ENCODE results near the gene IRX1.

Gene IRX1

DNA sequence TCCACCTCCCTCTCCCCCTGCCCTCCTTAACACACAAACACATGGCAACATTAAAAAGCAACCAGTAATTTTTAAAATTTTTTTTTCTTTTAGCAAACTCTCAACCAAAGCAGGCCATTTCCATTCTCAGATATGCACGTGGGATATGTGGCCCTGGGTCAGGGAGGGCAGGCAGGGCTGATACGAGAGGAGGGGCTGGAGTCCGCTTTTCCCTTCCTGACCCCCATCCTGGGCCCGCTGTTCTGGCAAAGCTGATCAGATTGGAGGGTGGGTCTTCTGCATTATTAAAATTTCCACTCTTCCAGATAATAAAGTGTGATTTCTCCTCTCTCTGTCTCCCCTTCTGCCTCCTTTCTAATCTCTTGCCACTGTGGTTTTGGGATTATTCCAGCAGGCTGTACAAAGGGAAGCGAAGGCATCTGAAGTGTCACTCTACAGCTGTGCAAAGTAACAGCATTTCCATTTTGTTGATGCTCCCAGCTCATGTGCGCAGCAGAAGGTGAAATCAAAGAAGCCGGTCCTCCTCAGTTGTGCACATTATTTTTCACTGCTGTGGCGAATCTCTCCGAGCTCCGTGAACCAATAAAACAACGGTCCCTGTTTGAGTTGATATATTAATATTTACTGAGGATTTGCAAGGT, 12.0 kb downstream of the IRX1 start:
- DNase-seq (ENCODE audit: low spot score), result no peak
- TF ChIP-seq, protein P1, sequence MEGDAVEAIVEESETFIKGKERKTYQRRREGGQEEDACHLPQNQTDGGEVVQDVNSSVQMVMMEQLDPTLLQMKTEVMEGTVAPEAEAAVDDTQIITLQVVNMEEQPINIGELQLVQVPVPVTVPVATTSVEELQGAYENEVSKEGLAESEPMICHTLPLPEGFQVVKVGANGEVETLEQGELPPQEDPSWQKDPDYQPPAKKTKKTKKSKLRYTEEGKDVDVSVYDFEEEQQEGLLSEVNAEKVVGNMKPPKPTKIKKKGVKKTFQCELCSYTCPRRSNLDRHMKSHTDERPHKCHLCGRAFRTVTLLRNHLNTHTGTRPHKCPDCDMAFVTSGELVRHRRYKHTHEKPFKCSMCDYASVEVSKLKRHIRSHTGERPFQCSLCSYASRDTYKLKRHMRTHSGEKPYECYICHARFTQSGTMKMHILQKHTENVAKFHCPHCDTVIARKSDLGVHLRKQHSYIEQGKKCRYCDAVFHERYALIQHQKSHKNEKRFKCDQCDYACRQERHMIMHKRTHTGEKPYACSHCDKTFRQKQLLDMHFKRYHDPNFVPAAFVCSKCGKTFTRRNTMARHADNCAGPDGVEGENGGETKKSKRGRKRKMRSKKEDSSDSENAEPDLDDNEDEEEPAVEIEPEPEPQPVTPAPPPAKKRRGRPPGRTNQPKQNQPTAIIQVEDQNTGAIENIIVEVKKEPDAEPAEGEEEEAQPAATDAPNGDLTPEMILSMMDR (IDR thresholded peaks at IDR 0.05; ENCODE audit: extremely low read depth, missing control alignments), result no peak

DNA sequence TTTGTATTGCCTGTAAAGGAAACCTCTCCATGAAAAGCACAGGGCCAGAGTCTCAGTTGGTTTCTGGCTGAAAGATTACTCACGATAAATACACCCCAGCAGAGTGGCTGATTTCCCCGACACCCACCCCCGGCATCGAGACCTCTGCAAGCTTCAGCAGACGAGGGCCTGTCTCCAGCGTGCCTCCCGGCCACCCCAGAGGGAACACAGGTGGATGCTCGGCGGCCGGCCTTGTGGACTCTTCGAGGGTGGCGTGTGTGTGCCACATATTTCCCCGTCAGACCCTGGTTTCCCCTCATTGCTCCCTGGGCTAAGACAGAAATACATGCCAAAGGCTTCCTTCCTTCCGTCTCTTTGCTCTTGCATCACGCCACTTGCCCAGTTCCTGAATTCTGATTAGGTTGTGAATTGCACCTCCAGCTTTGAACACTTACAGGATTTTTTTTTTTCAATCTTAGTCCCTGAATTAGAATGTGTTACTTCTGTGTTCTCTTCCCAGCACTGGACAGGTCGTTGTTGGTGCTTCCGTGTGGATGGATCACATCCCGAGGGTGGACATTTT, 13.6 kb downstream of the IRX1 start:
- no peak for DNase-seq (ENCODE audit: low spot score)
- TF ChIP-seq, protein P1 (IDR thresholded peaks at IDR 0.05; ENCODE audit: extremely low read depth, missing control alignments), result no peak

DNA sequence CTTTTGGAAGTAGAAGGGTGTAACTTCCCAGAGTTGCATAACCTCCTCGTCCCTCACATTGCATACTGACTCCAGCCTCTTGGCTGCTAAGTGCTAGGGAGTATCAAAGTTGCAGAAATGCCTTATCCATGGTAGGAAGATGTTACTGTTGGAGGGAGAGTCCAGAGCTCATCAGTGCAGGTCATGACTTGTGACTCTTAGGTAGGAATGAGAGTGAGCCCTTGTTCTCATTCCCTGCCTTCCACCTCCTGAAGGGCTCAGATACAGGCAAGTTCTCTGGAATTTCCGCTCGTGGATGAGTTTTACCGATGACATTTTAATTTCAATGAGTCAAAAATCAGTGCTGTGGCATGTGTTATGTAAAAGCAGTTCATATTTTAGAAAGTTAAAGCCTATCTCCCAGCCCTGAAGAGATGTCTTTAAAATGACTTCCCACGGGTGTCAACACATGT, 17.0 kb downstream of the IRX1 start:
- TF ChIP-seq, protein P1 (IDR thresholded peaks at IDR 0.05; ENCODE audit: extremely low read depth, missing control alignments), result no peak
- no peak for DNase-seq (ENCODE audit: low spot score)

DNA sequence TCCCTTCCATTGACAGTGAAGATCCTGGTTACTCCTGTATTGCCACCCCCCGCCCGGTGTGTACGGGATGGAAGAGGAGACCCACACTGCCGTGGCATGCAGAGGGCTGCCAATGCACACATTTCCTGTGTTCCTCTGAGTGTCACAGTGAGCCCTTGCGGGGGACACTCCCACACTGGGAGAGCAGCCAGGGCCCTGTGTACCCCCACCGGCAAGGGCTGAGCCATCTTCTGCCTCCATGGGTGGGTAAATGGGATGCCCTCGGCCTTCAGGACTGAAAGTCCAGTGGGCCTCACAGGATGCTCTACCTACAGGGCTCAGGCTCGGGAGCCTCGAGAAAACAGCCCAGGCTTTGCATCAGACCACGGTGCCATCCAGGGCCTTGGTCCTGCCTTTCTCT, 18.1 kb downstream of the IRX1 start:
- TF ChIP-seq, protein P1 (IDR thresholded peaks at IDR 0.05; ENCODE audit: extremely low read depth, missing control alignments), result no peak
- DNase-seq (ENCODE audit: low spot score), result no peak

DNA sequence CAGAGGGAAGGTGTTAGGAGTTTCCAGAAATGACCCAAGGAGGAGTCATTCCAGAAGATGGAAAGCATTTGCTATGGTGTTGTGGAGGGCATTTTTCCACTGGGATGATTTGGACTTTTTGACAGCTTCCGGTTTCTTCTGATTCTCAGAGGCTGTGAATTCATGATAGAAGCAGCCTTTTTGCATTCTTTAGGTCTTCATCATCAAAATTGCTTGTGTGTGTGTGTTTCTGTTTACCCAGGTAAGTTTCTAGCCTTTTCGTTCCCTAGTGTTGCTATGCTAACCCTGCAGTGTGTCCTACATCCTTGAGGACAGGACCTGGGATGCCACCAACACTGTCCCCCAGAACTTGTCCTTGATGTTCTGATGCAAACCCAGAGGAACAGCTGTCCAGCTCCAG, 19.6 kb downstream of the IRX1 start:
- DNase-seq (ENCODE audit: low spot score), result no peak
- TF ChIP-seq, protein P1 (IDR thresholded peaks at IDR 0.05; ENCODE audit: extremely low read depth, missing control alignments), result no peak

DNA sequence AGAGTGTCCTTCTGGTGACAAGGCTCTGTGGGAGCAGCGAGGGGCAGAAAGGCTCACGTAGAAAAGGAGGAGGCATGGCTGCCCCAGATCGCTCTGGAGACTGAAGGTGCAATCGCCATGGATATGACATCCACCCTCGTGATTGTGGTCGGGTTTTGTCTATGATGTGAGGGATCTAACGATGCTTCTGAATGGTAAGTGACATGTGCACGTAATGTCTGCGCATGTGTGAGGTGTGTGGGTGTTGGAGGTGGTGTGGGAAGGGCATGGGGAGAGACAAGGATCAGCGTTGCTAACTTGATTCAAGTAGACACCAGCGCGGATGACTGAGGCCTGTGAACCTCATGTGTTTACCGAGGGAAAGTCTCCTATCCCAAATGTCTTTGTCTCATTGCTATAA, 20.2 kb downstream of the IRX1 start:
- DNase-seq (ENCODE audit: low spot score), result no peak
- TF ChIP-seq, protein P1 (IDR thresholded peaks at IDR 0.05; ENCODE audit: extremely low read depth, missing control alignments), result no peak

DNA sequence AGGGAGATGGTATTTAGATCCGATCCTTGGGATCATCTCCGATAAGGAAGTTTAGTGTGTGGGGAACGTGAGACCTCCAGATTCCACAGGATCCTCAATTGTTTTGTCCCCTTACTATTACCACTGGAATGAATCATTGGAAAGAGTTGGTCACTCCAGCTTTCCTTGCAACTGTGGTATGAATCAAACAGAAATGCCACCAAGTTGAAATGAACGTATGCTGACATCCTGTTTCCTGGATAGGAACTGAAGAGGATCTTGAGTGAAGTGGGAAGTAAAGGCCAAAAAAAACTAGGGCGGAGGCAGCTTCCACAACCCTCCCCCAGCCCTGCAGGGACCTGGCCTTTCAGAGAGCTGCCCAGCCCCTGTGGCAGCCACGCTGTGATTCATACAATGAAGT, 23.9 kb downstream of the IRX1 start:
- no peak for DNase-seq (ENCODE audit: low spot score)
- TF ChIP-seq, protein P1 (IDR thresholded peaks at IDR 0.05; ENCODE audit: extremely low read depth, missing control alignments), result no peak

All from GM20000 (cell line).